WERI-Rb-1 (cell line): ENCODE data around the gene TAF1A.

Experiments used
- DNase-seq: peaks from one replicate; pipeline ENCODE4 v3.0.0-alpha.2; 2020
- H3K27ac ChIP-seq: fragments of 250-450 bp; sonication (Bioruptor Pico); 2 replicates; pipeline ENCODE4 v1.5.1; 2020; ENCODE audit warnings: mild to moderate bottlenecking, moderate library complexity
- H3K27me3 ChIP-seq: fragments of 250-450 bp; sonication (Bioruptor Pico); 2 replicates; pipeline ENCODE4 v1.5.1; 2021; ENCODE audit warnings: mild to moderate bottlenecking, low read depth, moderate library complexity; ENCODE audit not compliant: insufficient read depth, severe bottlenecking
- H3K36me3 ChIP-seq: fragments of 250-450 bp; sonication (Bioruptor Pico); 2 replicates; pipeline ENCODE4 v1.5.1; 2020; ENCODE audit warnings: mild to moderate bottlenecking, moderate library complexity
- H3K4me3 ChIP-seq: 2 replicates; pipeline ENCODE4 v1.5.1; 2011; ENCODE audit warnings: low read depth, mild to moderate bottlenecking, control low read depth, low read length
- H3K9me3 ChIP-seq: fragments of 250-450 bp; sonication (Bioruptor Pico); 2 replicates; pipeline ENCODE4 v1.5.1; 2021; ENCODE audit warnings: mild to moderate bottlenecking, moderate library complexity; ENCODE audit not compliant: severe bottlenecking
- TF ChIP-seq, protein P1 (sequence below): IDR thresholded peaks from 2 replicates; pipeline ENCODE4 v1.5.1; 2011; ENCODE audit warnings: low read depth, mild to moderate bottlenecking, control low read depth, inconsistent platforms, low read length

TAF1A gene

DNA sequence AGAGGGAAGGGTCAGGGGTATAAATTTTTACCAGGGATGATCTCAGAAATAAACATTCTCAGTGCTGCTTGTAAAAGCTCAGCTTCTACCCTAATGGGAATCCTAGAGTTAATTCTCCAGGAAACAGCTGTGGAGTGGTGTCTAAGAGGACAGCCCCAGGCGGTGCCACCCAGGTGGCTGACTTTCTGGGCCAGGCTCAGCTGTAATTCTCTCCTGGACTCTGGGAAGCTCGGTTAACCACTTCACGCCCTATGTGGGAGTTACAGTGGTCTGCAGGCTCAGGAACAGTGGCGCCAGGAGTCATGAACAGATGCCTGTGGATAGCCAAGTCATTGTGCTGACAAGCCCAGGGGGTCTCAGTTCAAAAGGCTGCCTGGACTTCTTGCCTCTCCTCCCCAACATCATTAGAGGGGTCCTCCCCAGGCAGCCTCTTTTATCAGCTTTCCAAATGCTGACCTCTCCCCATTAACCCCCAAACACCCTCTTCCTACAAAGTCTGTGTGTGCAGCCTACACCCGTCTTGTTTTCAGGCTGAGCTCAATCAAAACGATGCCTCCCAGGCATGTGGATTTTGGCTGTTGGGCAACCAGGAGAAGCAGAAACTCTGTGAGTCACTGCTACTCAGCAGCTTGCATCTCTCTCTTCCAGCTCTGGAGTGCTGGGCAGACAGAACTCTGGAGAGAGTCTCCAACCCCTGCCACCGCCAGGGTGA, 43.0 kb downstream of the TAF1A start:
- Histone ChIP-seq H3K27me3 (no peaks in the 10 kb centered on the region), H3K27ac (no peak overlapping the region)

DNA sequence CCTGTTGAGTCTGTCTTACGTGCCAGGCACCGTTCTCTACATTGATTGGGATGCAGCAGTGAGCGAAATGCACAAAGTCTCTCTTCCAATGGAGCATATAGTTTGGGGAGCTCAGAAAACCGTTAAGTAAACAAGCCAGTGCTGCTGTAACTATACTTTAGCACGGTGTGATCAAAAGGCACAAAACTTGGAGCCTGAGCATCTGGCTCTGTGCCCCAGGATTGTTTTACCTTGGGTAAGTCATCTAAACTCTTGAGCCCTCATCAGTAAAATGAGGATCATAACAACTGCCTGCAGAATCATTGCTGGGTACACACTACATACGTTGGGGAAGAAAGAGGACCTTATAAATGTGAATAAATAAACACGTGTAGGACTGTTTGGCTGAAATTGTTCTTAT, 43.6 kb downstream of the TAF1A start:
- H3K27me3 ChIP-seq, result no peaks in the 10 kb centered on the region
- no peak overlapping the region for H3K27ac ChIP-seq
- H3K36me3 ChIP-seq, result no peaks in the 10 kb centered on the region
- TF ChIP-seq, protein P1, sequence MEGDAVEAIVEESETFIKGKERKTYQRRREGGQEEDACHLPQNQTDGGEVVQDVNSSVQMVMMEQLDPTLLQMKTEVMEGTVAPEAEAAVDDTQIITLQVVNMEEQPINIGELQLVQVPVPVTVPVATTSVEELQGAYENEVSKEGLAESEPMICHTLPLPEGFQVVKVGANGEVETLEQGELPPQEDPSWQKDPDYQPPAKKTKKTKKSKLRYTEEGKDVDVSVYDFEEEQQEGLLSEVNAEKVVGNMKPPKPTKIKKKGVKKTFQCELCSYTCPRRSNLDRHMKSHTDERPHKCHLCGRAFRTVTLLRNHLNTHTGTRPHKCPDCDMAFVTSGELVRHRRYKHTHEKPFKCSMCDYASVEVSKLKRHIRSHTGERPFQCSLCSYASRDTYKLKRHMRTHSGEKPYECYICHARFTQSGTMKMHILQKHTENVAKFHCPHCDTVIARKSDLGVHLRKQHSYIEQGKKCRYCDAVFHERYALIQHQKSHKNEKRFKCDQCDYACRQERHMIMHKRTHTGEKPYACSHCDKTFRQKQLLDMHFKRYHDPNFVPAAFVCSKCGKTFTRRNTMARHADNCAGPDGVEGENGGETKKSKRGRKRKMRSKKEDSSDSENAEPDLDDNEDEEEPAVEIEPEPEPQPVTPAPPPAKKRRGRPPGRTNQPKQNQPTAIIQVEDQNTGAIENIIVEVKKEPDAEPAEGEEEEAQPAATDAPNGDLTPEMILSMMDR, result no peak
- no peak for DNase-seq
- H3K9me3 ChIP-seq, result no peaks in the 10 kb centered on the region
- H3K4me3 ChIP-seq, result no peak overlapping the region

More for the DNA sequence above, 43.0 kb downstream of the TAF1A start:
- Histone ChIP-seq H3K9me3 (no peaks in the 10 kb centered on the region), H3K36me3 (no peaks in the 10 kb centered on the region), H3K4me3 (no peak overlapping the region)
- TF ChIP-seq, protein P1, result no peak
- peak; percentile 15 for DNase-seq

DNA sequence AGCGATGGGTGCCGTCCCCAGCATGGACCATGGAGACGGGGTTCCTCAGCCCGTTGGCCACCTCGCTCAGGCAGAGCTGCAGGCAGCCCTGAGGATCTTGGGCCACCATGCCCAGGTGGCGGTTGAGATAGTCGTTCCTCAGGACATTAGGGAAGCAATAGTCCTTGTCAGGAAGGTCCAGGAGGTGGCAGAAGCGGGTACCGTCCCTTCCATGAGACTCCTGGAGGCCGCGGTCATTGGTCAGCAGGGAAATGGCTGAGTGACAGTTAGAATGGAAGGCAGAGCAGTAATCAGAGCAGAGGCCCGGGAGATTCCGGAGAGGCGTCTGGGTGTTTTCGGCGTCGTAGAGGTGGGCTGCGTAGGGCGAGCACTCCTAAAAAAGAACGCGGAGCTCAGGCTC, 45.9 kb downstream of the TAF1A start:
- Histone ChIP-seq H3K9me3 (no peaks in the 10 kb centered on the region), H3K36me3 (no peaks in the 10 kb centered on the region), H3K27ac (no peak overlapping the region), H3K4me3 (no peak overlapping the region), H3K27me3 (no peaks in the 10 kb centered on the region)
- DNase-seq, result no peak
- TF ChIP-seq, protein P1, result no peak

DNA sequence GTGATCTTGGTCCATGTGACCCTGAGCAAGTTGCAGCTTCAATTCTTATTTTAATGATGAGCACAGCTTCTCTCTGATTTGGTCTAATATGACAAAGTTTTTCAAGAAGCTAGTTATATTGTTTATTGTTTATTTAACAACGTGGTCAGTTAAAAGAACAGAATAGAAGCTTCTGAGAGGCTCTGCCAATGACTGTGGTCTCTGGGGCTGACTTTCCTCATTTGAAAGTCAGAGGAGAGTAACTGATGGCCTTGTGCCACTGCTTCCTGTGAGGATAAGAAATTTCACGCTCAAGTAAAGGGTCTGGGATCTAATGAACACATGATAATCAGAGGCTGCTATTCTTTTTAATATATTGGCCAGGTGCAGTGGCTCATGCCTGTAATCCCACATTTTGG, 49.1 kb downstream of the TAF1A start:
- TF ChIP-seq, protein P1, result no peak
- Histone ChIP-seq H3K27ac (no peak overlapping the region), H3K9me3 (no peaks in the 10 kb centered on the region), H3K36me3 (no peaks in the 10 kb centered on the region), H3K27me3 (no peaks in the 10 kb centered on the region), H3K4me3 (no peak overlapping the region)
- DNase-seq, result no peak

DNA sequence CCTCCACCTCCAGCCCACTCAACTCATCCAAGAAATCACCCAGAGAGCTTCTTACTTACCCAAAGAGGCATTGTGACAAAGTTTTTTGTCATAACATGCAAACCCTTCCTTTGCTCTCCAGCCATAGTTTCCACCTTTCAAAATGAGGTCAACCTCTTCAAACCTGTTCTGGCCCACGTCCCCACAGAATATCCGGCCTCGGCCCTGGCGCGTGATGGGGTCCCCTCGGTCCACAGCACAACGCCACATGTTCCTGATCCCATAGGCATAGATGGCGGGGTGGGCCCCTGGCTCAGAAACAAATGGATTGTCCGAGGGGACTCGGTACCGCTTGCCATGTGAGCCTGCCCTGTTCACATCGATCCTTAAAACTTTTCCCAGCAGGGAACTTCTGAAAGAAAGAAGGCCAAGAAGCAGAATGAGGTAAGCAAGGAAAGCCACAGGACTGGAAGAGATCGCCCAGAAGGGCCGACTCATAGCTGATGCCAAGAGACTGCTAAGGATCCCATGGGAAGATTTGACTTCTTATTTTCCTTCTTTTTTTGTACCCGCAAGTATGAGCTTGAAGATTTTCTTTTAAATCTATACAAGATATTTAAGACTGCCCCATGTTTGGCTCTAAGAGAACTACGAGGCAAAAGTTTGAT, 49.7 kb downstream of the TAF1A start:
- DNase-seq, result no peak
- H3K9me3 ChIP-seq, result no peaks in the 10 kb centered on the region
- TF ChIP-seq, protein P1, result no peak

DNA sequence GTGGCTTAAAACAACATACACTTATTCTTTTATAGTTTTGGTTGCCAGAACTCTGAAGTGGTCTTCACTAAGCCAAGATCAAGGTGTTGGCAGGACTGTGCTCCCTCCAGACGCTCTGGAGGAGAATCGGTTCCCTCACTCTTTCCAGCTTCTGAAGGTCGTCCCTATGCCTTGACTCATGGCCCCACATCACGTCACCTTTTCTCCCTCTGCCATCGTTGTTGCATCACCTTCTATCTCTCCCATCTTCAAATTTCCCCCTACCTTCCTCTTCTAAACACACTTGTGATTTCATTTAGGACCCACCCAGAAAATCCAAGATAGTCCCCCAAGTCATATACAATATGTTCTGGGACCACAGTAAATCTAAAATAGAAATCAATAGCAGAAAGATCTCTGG, 54.3 kb downstream of the TAF1A start:
- Histone ChIP-seq H3K36me3 (no peaks in the 10 kb centered on the region), H3K9me3 (no peaks in the 10 kb centered on the region), H3K27ac (no peak overlapping the region), H3K27me3 (no peaks in the 10 kb centered on the region), H3K4me3 (no peak overlapping the region)
- no peak for DNase-seq
- TF ChIP-seq, protein P1, result no peak

More for the DNA sequence above, 49.7 kb downstream of the TAF1A start:
- Histone ChIP-seq H3K36me3 (no peaks in the 10 kb centered on the region), H3K27ac (no peak overlapping the region), H3K27me3 (no peaks in the 10 kb centered on the region), H3K4me3 (no peak overlapping the region)
